IPS-NIHi11 (cell line): ENCODE measurements around the gene WDR26.
"Not testable (repeated sequence)": the region's sequence is repeated elsewhere in the genome, so short reads cannot be mapped to it uniquely, and the experiment has no call there.

Source experiments
- DNase-seq: peaks from one replicate; pipeline ENCODE4 v3.0.0; 2012; ENCODE audit warnings: mixed read lengths, low spot score

The WDR26 gene

GRCh38 chr1:224392411-224393249 is 42.0 kb downstream of the WDR26 start:
- no peak for DNase-seq

DNA sequence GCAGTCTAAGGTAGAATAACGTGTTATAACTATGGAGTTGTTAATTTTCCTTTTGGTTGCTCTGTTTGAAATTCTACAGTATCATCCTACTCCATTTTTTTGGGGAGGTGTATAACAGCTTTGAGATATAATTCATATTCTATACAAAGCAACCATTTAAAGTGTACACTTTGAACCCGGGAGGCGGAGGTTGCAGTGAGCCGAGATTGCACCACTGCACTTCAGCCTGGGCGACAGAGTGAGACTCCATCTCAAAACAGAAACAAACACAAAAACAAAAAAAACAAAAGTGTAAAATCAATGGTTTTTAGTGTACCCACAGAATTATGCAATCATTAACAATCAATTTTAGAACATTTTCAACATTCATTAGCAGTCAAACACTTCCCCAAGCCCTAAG is 44.1 kb downstream of the WDR26 start:
- DNase-seq, result no peak

GRCh38 chr1:224387943-224388342 is 46.7 kb downstream of the WDR26 start:
- DNase-seq, result no peak

DNA sequence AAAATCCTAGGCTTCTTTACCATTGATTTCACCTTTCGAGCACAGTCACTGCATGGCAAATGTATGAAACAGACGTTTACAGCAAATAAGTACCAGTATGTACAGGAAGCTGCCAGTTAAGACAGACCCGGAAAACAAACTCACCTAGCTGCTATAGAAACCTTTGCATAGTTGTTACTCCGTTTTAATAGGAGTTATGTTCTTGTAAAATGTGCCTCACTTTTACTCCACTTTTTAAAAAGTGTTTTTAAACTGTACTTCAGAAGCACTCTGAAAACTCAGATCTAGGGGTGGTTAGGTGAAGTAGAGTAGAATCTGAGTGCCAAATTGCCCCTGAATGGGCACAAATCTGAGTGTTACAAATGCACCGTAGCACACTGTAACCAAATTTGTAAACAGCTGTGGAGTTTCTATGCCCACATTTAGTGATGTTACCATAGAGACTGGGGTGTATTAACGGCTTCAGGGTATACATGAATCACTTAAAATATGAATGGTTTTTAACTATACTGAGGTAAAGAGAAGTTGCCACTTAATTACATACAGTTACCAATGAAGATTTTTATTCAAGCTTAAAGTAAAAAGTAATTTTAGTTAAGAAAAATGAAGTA is 47.2 kb downstream of the WDR26 start:
- DNase-seq, result no peak

DNA sequence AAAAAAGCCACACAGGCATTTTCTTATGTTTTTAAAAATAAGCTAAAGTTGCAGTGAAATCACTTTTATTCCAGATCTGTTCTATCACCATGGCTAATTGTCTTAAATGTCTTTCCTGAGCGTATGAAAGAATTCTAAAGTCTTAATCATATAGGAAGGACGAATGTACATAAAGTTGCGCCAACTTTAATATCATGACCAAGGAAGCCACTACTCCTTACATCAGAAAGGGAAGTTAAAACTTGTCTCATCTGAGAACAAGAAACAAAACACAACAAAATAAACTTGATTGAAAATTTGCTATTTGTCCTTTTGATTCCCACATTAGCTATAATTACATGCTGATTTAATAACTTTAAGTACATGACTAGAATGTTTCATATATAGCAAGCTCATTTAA is 51.4 kb downstream of the WDR26 start:
- DNase-seq, result no peak

DNA sequence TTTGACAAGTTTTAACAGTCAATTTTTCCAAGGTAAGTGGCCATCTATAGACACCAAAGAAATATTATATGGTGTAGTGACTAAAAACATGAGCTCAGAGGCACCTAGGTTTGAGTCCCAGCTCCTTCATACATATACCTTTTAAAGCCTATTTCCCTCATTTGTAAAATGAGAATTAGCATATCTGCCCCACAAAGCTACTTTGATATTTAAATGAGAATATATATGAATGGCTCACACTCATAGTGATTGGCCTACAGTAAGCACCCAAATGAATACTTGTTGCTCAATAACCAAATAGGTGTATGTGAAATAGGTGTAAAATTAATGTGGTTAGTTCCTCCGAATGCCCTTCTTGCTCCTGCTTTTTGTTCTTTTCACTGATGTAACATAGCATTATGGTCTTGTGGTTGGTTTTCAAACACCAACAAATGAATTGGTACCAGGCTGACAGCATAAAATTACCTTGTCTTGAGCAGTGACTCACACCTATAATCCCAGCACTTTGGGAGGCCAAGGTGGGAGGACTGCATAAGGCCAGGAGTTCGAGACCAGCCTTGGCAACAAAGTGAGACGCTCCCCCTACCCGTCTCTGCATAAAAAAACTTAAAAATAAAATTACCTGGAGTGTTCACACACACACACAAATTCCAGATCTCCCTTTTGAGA is 52.6 kb downstream of the WDR26 start:
- DNase-seq, result no peak

GRCh38 chr1:224380003-224380402 is 54.6 kb downstream of the WDR26 start:
- no peak for DNase-seq

DNA sequence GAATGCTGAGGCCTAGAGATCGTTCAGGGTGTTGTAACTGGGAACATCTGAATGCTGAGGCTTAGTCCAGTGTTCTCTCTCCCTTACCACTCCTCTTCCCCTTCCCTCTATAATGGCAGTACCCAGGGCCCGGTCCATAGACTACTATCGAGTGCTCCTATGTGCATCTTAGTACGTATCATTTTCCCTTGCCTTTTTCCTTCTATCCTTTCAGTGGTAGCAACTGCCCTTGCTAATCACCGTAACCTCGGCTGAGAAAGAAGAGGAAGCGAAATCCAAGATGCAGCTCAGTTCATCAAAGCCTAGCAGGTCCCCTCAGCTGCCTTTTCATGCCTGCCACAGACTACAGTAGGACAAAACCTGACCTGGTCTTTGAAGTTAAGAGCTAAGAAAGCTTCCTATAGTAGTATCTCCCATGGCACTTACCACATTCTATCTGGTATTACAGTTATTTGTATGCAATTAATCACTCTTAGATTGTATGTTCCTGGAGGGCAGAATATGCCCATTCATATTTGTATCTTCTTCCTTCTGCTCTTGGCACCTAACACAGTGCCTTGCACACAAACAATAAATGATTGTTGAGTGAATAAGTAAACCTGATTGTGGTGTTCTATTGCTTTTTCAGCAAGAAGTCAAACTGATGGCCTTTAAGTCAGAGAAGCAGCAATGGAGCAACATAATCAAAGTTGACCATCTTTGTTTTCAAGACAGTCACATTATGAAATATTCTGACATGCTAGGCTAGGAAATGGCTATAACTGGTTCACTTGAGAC is 55.6 kb downstream of the WDR26 start:
- no peak for DNase-seq

DNA sequence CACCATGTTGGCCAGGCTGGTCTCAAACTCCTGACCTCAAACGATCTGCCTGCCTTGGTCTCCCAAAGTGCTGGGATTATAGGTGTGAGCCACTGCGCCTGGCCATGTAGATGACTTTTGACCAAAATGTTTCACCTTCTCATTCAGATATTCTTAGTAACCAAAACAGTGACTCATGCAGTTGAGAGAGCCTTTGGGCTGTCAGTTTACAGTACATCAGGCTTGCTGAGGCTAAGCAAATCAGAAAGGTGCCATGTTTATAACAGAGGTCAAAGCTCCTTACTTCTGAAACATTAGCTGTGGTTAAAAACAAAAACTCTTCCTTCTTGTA is 57.0 kb downstream of the WDR26 start:
- no peak for DNase-seq

GRCh38 chr1:224375059-224375458 is 59.5 kb downstream of the WDR26 start:
- no peak for DNase-seq

DNA sequence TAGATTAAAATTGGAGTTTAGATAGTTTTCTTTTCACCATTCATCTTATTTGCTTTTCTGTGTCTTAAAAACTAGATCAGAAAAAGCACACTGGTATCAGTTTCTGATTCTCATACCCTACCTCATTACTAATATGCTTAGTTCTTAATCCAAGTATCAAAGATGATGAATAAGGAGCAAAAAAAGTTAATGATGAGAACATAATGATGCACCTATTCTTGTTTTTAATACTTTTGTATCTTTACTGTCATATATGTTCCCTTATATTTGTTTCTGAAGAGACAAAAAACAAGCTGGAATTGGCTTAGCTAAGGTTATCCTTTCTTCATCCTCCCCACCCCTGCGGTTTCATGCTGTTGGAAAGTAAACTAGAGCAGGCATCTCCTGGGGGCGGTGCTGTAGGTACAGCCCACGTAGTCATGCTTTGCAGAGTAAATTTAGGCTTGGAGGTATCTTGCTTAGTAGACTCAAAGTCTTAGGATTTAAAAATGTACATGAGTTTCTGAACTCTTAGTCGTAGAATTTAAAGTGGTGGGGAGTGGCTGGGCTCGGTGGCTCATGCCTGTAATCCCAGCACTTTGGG is 61.5 kb downstream of the WDR26 start:
- no peak for DNase-seq

DNA sequence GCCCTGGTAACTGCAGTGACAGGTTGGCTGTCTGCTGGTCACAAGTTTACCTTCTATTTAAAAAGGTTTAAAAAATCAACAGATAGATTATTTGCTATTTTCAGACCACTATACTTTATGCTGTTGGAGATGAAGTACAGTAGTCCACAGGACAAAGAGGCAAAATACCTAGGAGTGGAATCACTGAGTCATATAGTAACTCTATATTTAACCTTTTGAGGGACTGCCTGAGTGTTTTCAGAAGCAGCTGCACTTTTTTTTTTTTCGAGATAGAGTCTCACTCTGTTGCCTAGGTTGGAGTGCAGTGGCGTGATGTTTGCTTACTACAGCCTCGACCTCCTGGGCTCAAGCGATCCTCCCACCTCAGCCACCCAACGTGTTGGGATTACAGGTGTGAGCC is 66.2 kb downstream of the WDR26 start:
- DNase-seq, result no peak

DNA sequence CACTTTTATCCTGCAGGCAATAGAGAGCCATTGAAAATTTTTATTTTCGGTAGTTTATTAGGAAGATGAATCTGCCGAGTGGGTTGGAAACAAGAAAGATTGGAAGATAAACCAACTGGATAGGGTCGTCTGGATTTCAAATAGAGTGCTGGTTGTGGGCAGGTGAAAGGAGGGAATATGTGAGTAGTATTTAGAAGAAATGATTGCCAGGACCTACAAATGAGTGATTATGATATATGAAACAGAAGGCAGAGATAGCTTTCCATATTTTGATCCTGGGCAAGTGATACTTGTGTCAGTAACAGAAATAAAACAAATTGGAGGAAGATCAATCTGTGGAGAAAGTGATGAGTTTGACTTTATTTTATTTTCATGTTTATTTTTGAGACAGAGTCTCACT is 75.4 kb downstream of the WDR26 start:
- no peak for DNase-seq

DNA sequence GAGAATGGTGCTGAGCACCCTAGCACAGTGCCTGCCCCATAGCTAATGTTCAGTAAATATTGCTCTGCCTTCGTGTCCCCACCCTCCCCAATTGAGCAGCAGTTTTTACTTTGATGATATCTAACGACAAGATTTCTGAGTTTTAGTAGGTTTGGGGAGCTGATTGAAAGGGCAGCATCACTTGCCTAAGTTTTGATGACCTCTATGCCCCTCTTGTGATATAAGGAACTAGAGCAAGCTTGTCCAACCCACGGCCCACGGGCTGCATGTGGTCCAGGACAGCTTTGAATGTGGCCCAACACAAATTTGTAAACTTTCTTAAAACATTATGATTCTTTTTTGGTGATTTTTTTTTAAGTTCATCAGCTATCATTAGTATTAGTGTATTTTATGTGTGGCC is 76.4 kb downstream of the WDR26 start:
- no peak for DNase-seq

- no peak for DNase-seq
Observed at GRCh38 chr1:224357626-224358124, 76.9 kb downstream of the WDR26 start.

DNA sequence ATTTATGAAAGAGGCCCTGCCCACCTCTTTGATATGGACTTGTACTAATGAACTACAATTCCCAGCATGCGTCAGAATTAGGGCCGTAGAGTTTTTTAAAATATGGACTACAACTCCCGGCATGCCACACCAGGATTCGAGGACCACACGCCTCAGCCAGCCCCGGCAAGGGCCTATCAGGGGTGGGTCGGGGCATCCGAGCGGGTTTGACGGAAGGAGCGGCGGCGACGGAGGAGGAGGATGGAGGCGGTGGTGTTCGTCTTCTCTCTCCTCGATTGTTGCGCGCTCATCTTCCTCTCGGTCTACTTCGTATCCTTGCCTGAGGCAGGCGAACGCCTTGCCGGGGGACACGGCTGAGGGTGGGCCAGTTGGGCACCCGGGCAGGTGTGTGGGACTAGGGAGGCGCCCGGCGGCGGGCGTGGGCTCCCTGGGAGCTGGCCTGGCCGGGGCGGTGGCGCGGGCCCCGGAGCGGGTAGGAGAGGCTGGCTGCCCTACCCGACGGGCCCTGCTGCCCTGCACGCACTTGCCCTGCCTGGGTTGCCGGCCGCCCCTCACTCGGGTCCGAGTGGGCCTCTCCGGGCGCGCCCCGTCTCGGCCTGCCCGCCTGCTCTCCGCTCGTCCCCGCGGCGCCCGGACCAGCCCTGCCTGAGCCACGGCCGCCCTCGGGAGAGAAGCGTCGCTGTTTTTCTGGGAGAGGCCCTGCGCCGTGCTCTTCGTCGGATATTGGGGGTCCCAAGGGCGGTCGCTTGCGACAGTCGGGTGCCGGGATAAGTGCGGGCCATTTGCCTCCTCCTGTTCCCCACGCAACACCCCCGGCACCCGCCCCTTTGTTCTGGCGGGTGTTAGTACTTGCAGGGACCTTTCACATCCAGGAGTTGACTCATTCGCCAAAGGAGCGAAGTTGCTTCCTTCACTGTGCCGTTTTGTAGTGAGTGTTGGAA is 77.6 kb downstream of the WDR26 start, which contains the start of gene CNIH4:
Gene CNIH4 (plus strand): TSS at position 195 of the 941 bp plus-strand sequence. CDS start 46 bp downstream, at position 241.
- DNase-seq, result peak; percentile 97

GRCh38 chr1:224353975-224354925 is 80.3 kb downstream of the WDR26 start:
- DNase-seq, result no peak

DNA sequence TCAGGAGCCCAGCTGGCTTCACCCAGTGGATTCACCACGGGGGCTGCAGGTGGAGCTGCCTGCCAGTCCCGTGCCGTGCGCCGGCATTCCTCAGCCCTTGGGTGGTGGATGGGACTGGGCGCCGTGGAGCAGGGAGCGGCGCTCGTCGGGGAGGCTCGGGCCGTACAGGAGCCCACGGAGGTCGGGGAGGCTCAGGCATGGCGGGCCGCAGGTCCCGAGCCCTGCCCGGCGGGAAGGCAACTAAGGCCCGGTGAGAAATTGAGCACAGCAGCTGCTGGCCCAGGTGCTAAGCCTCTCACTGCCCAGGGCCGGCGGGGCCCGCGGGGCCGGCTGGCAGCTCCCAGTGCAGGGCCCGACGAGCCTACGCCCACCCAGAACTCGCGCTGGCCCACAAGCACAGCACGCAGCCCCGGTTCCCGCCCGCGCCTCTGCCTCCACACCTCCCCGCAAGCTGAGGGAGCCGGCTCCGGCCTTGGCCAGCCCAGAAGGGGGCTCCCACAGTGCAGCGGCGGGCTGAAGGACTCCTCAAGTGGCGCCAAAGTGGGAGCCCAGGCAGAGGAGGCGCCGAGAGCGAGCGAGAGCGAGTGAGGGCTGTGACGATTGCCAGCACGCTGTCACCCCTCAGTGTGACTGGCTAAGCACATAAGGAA is 82.0 kb downstream of the WDR26 start:
- not testable (repeated sequence) for DNase-seq

- DNase-seq, result not testable (repeated sequence)
Observed at GRCh38 chr1:224349716-224350115, 84.9 kb downstream of the WDR26 start.
